Endothelial cell (in vitro differentiated cells): ENCODE data around the gene KNCN. TPM values are rescaled to one million over a fixed set of nuclear protein-coding genes. Genes with fewer than 3 reads are reported as not detected.

ENCODE experiments used
- DNase-seq: peaks from one replicate; pipeline ENCODE4 v3.0.0; 2021; ENCODE audit warnings: low spot score
- H3K27ac Mint-ChIP-seq: one replicate; pipeline ENCODE4 v1.8.0; 2021; ENCODE audit warnings: mixed read lengths, inconsistent platforms; ENCODE audit not compliant: unreplicated experiment
- H3K27me3 Mint-ChIP-seq: one replicate; pipeline ENCODE4 v1.8.0; 2021; ENCODE audit warnings: mild to moderate bottlenecking, moderate library complexity, mixed read lengths, inconsistent platforms; ENCODE audit not compliant: unreplicated experiment
- H3K36me3 Mint-ChIP-seq: one replicate; pipeline ENCODE4 v1.8.0; 2021; ENCODE audit warnings: mild to moderate bottlenecking, low read depth, mixed read lengths, inconsistent platforms; ENCODE audit not compliant: unreplicated experiment
- H3K4me1 Mint-ChIP-seq: one replicate; pipeline ENCODE4 v1.8.0; 2021; ENCODE audit warnings: mild to moderate bottlenecking, mixed read lengths, inconsistent platforms; ENCODE audit not compliant: unreplicated experiment
- H3K4me3 Mint-ChIP-seq: one replicate; pipeline ENCODE4 v1.8.0; 2021; ENCODE audit warnings: mild to moderate bottlenecking, mixed read lengths, inconsistent platforms; ENCODE audit not compliant: unreplicated experiment
- H3K9me3 Mint-ChIP-seq: one replicate; pipeline ENCODE4 v1.8.0; 2021; ENCODE audit warnings: mixed read lengths, inconsistent platforms; ENCODE audit not compliant: unreplicated experiment
- CTCF ChIP-seq: fragments of 200-600 bp; sonication (generic); IDR thresholded peaks from one replicate; pipeline ENCODE4 v1.5.0; 2021; ENCODE audit warnings: antibody characterized with exemption; ENCODE audit not compliant: unreplicated experiment
- total RNA-seq: library from RNA; stranded (reverse); fragmentation: NEBNext Ultra II Directional; extraction: Animal tissue kit (Norgen Biotek cat#: 25700); gene quantifications from one replicate; pipeline ENCODE4 v1.2.1, GENCODE V29; 2021; ENCODE audit not compliant: unreplicated experiment

KNCN gene
- total RNA-seq, 1 donor from 2014 or later = not detected

- peaks cover 24% of the 10 kb centered on the region for H3K27me3 Mint-ChIP-seq
- H3K9me3 Mint-ChIP-seq = no peaks in the 10 kb centered on the region
- no peak overlapping the region for H3K27ac Mint-ChIP-seq
- DNase-seq = no peak
- peaks cover 25% of the 10 kb centered on the region for H3K4me1 Mint-ChIP-seq
- H3K4me3 Mint-ChIP-seq = no peak overlapping the region
- H3K36me3 Mint-ChIP-seq = peaks cover 5% of the 10 kb centered on the region
- no peak for TF ChIP-seq CTCF
Observed at GRCh38 chr1:46545784-46546183, 5.7 kb downstream of the KNCN start.

GRCh38 chr1:46544561-46545240 is 6.7 kb downstream of the KNCN start:
- Mint-ChIP-seq H3K27ac (no peak overlapping the region), H3K9me3 (no peaks in the 10 kb centered on the region), H3K36me3 (peaks cover 5% of the 10 kb centered on the region), H3K4me3 (no peak overlapping the region), H3K4me1 (peaks cover 25% of the 10 kb centered on the region), H3K27me3 (peaks cover 24% of the 10 kb centered on the region)
- DNase-seq = no peak
- no peak for TF ChIP-seq CTCF

- Mint-ChIP-seq H3K27ac (peak overlapping the region; percentile 82), H3K4me3 (peak overlapping the region; percentile 82), H3K9me3 (no peaks in the 10 kb centered on the region), H3K27me3 (peaks cover 24% of the 10 kb centered on the region), H3K36me3 (peaks cover 5% of the 10 kb centered on the region), H3K4me1 (peaks cover 25% of the 10 kb centered on the region)
- TF ChIP-seq CTCF = no peak
- DNase-seq = no peak
Observed at GRCh38 chr1:46543761-46544560, 7.5 kb downstream of the KNCN start.

- Mint-ChIP-seq H3K4me3 (no peak overlapping the region), H3K27me3 (peaks cover 24% of the 10 kb centered on the region), H3K9me3 (no peaks in the 10 kb centered on the region), H3K36me3 (peaks cover 5% of the 10 kb centered on the region), H3K4me1 (peaks cover 25% of the 10 kb centered on the region), H3K27ac (no peak overlapping the region)
- no peak for DNase-seq
- TF ChIP-seq CTCF = no peak
Observed at GRCh38 chr1:46543382-46543760, 8.1 kb downstream of the KNCN start.

- H3K27me3 Mint-ChIP-seq = peaks cover 20% of the 10 kb centered on the region
- DNase-seq = no peak
- peaks cover 5% of the 10 kb centered on the region for H3K36me3 Mint-ChIP-seq
- H3K27ac Mint-ChIP-seq = no peak overlapping the region
- no peak overlapping the region for H3K4me3 Mint-ChIP-seq
- peaks cover 13% of the 10 kb centered on the region for H3K4me1 Mint-ChIP-seq
- no peaks in the 10 kb centered on the region for H3K9me3 Mint-ChIP-seq
- no peak for TF ChIP-seq CTCF
Observed at GRCh38 chr1:46539972-46540371, 11.5 kb downstream of the KNCN start.
